Endothelial cell of umbilical vein (primary cell): ENCODE data around the gene SGK2.

Experiments used
- CTCF ChIP-seq, 2 donors: IDR thresholded peaks; 1 replicate in 1 of 2; 2 replicates in 1 of 2; pipeline ENCODE4 v1.5.1; 2011; ENCODE audit warnings: low read length in 2 of 2, mild to moderate bottlenecking in 2 of 2, moderate library complexity in 2 of 2, control low read depth in 1 of 2, inconsistent platforms in 1 of 2, low read depth in 1 of 2; ENCODE audit not compliant: insufficient read depth in 1 of 2; ENCODE audit errors: extremely low read depth in 1 of 2
- EZH2 ChIP-seq: IDR thresholded peaks from 2 replicates; pipeline ENCODE4 v1.6.1; 2012; ENCODE audit warnings: borderline replicate concordance, low read depth, mild to moderate bottlenecking, moderate library complexity, low read length, inconsistent platforms; ENCODE audit not compliant: severe bottlenecking
- GATA2 ChIP-seq: IDR thresholded peaks from 2 replicates; pipeline ENCODE4 v1.7.0; 2011; ENCODE audit warnings: low read depth, mild to moderate bottlenecking, moderate library complexity, mixed read lengths, low read length; ENCODE audit not compliant: insufficient read length, insufficient read depth
- JUN ChIP-seq: IDR thresholded peaks from 2 replicates; pipeline ENCODE4 v1.6.1; 2011; ENCODE audit warnings: borderline replicate concordance, low read depth; ENCODE audit not compliant: insufficient read length, insufficient read depth
- MAX ChIP-seq: IDR thresholded peaks from 2 replicates; pipeline ENCODE4 v1.6.1; 2011; ENCODE audit not compliant: insufficient read depth, insufficient read length
- MYC ChIP-seq: IDR thresholded peaks from one replicate; pipeline ENCODE4 v1.6.1; 2011; ENCODE audit warnings: mild to moderate bottlenecking, low read depth, low read length
- POLR2A ChIP-seq: IDR thresholded peaks from 2 replicates; pipeline ENCODE4 v1.6.1; 2012; ENCODE audit warnings: low read depth, mild to moderate bottlenecking, control low read depth, low read length
- POLR2AphosphoS5 ChIP-seq: IDR thresholded peaks from 2 replicates; pipeline ENCODE4 v1.6.1; 2012; ENCODE audit warnings: low read depth, mild to moderate bottlenecking, control low read depth, low read length, moderate library complexity; ENCODE audit not compliant: insufficient read depth

- TF ChIP-seq MAX (no peak), POLR2A (no peak), CTCF (IDR thresholded peaks at IDR 0.05; ENCODE audit: extremely low read depth in 1 of 2, insufficient read depth in 1 of 2, low read depth in 1 of 2, low read length in 2 of 2) (no peak), JUN (no peak), EZH2 (no peak), POLR2AphosphoS5 (no peak), MYC (no peak), GATA2 (no peak)
Observed at GRCh38 chr20:43572891-43573290, 14.1 kb downstream of the SGK2 start.
